GM19238 (cell line): ENCODE measurements around the gene CASD1.

Experiments
- DNase-seq: peaks from one replicate; pipeline ENCODE4 v3.0.0; 2011; ENCODE audit warnings: low spot score; ENCODE audit not compliant: insufficient read length

Gene CASD1

GRCh38 chr7:94512735-94513564, 3.3 kb downstream of the CASD1 start:
- no peak for DNase-seq

DNA sequence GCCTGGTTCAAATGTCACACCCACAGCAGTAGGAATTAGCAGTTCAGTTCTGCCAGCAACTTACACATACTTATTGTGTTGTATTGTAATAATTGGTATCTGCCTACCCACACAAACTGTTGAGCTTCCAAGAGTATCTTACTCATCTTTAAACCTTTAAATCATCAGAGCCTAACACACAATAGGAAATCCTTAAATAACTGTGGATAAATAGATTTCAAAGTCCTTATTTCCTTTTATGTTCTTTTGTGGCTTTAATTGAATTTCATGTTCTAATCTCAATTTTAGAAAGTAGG, 3.9 kb downstream of the CASD1 start:
- DNase-seq: no peak

DNA sequence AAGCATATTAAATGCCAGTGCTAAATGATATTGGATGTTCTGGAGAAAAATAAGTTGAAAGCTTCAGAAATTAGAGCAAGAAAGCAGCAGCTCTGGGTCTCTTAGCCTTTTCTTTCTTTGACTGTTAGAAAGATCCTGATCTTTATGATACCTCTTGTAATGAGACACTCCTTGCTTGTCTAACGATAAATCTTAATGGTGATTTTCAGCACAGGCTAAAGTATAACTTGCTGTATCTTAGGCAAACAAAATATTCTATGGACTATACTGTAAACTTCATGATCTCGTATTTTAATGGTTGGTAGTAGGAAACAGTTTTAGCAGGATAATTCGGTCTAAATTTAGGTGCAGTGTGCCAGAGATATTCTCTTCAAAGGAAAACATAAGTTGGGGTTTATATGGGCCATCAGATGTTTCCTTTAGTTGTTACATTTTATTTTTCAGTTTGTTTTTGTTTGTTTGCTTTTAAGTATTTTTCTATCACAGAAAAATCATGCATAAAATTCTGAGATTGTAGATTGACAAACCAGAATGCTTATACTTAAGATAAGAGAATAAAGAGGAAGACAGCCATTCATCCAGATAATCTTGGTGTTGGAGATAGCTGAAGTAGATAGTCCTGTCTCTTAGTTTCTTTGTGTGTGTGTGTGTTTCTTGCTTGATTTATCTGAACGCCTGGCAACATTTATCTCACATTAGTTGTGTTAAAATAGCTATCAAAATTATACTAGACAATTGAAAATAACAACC, 4.7 kb downstream of the CASD1 start:
- no peak for DNase-seq

- no peak for DNase-seq
Measured at GRCh38 chr7:94514917-94515316, 5.3 kb downstream of the CASD1 start.

DNA sequence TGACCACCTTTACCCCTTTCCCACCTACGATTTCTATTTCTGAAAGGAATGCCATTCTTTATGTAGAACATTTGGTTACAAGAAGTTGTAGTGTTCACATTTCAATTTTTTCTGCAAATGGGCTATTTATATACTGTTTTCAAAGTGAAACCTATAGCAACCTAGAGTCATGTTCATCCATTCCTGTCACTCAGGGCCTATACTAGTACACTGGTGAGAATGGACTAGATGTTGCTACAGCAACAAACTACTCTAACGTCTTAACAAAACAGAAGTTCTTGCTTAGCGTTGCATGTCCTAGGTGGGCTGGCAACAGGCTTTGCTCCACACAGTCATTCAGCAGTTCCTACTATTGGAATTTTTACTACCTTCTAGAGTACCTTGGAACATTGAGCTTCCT, 16.3 kb downstream of the CASD1 start:
- no peak for DNase-seq

GRCh38 chr7:94529516-94529915, 19.9 kb downstream of the CASD1 start:
- DNase-seq: no peak

- no peak for DNase-seq
Measured at GRCh38 chr7:94530109-94530508, 20.5 kb downstream of the CASD1 start.

GRCh38 chr7:94532676-94533075, 23.1 kb downstream of the CASD1 start:
- DNase-seq: no peak

DNA sequence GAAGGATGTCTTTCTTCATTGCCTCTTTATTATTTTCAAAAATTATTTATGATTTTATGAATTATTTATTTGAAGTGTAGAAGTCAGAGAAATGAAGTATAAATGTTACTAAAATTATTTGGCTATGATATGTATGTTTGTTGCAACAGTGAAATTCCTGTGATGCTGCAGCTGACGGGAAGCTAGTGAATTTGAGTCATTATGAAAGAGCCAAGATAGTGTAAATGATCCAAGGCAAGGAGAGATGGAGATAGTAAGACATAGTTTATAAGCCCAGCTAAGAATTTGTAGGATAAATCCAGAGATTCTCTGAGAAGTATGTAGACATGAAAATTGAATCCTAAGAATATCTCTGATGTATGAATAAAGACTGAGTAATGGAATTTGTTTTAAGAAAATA, 30.8 kb downstream of the CASD1 start:
- DNase-seq: no peak

DNA sequence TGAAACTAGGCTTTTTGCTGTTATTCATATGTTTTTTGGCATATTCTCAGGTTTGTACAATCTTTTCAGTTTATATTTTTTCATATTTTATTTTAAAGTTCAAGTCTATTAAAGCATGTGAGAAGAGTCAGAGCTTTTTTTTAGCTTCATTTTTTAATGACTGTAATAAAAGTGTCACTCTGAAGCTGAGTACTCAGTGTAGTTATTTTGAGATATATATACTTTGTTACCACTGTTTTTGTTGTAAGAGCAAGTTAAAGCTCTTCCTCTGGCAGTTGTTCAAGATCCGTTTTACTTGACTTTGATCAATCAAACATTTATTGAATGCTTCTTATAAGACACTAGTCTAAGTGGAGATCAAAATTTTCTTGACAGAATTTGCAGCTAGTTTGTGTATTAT, 37.5 kb downstream of the CASD1 start:
- no peak for DNase-seq

DNA sequence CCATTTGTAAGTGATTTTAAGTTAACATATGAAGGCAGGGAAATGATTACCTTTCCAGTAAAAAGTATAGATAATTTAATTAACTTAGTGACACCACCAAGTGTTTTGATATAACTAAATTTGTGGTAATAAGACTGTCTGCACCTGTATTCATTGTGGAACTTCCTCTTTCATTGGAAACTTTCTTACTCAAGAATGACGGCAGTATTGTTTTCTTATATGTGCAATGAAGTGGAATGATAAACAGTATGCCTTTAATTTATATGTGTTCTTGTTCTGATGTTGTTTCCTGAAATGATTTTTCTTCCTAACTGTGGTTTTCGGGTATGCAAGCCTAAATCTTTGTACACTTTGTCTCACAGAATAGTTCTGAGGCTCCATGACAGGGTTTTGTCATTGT, 46.4 kb downstream of the CASD1 start:
- no peak for DNase-seq

DNA sequence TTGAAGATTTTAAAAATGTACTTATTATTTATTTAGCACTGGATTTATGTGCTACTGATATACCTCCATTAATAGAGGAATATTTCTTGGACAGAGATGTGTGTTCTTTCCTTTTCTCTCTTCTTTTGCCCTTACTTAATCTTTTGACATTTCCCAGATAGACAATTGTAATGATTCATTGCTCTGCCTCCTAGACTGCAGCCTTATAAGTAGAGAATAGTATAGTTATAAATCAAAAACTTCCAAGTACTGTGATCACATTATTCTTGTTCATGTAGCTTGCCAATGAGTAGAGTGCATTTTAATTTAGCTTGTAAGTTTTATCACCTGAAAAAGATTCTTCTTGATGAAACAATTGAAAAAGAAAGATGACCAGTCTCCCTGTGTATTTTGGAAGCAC, 47.6 kb downstream of the CASD1 start:
- DNase-seq: no peak

GRCh38 chr7:94559972-94560371, 50.4 kb downstream of the CASD1 start:
- no peak for DNase-seq

- DNase-seq: no peak
Measured at GRCh38 chr7:94561841-94562514, 52.4 kb downstream of the CASD1 start.

DNA sequence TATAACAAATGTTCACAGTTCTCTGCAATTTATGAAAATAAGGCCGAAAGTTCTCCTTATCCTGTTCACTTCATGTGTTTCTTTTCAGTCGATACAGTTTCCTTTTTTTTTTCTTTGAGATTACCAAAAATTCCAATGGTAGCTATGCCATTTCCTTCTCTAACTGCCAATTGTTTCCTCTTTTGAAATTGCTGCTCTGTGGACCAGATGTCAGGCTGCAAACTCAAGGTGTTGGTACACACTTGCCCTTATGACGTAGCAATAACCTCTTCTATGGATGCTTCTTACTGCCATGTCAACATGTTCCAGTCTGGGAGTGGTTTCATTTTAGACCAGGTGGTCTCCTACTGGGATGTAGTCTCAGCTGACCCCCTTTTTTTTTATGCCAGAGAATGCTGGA, 52.9 kb downstream of the CASD1 start:
- no peak for DNase-seq

DNA sequence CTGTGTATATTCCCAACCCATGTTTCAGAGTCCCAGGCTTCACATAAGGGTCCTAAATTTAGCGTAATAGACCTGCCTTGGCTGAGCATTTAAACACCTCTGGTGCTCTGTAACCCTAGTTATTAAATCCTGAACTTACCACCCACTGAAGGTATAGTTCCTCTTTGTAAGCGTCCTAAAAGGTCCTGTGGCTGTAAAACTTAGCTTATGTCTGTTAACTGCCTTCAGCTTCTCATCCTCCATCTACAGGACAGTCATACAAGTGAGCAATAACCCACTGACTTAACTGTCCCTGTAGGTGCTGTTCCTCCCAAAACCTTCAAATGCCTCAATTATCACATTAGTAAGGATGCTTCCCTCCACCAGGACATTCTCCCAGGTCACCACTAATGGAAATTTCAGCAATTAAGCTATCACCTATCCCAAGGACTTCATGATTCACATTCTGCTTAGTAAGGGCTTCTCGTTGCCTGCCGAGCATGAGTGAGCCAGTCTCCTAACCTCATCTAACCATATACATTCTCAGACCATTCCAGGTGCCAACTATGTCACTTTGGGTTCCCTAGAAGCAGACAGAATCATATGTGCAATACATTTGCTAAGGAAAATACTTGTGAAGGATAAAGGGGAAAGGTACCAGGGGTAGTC, 55.8 kb downstream of the CASD1 start:
- DNase-seq: no peak

GRCh38 chr7:94567396-94567795, 57.8 kb downstream of the CASD1 start:
- no peak for DNase-seq

GRCh38 chr7:94571816-94572215, 62.2 kb downstream of the CASD1 start:
- DNase-seq: no peak

DNA sequence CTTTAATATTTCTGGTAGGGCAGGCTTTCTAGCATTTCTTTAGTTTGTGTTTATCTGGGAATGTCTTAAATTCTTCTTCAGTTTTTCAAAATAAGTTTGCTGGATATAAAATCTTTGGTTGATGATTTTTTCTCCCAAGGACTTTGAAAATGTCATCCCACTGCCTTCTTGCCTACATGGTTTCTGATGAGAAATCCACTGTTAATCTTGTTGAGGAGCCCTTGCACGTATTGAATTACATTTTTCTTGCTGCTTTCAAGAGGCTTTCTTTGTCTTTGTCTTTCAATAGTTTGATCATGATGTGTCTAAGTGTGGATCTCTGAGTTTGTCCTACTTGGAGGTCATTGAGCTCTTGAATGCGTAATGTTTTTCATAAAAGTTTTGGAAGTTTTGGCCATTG, 66.0 kb downstream of the CASD1 start:
- DNase-seq: no peak

DNA sequence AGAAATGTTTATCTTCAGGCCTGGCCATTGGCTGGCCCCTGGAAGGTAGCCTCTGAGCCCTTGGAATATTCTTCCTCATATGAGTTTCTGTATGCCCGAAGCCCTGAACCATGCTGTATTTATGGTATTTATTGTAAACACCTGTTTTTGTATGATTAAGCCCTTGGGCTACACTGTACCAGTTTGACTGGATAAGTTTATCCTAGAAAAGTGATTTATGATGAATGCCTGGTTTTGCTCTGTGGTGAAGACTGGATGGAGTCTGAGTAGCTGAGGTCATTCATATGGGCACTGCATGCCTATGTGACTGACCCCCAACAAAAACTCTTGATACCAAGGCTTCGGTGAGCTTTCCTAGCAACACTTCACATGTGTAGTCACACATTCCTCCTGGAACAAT, 66.7 kb downstream of the CASD1 start:
- no peak for DNase-seq

- no peak for DNase-seq
Measured at GRCh38 chr7:94577357-94577756, 67.7 kb downstream of the CASD1 start.

DNA sequence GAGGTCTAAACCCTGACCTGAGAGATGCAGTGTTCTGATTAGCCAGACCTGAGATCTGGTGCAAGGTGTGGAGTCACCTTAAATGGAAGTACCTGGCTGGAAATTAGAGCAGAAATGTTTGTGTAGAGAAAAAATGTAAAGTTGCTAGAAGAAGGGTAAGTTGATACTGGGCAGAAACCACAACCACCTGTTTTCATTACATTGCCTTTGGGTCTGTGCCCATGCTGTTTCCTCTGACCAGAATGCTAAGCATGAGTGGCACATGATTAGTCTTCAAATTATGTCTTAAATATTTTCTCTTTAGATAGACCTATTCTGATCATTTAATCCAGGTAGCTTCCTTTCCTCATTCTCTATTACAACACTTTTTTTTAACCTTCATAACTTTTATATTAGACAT, 69.0 kb downstream of the CASD1 start:
- no peak for DNase-seq
